ENCODE data around the gene COX10.

GRCh38 chr17:14138649-14139048, 69.3 kb downstream of the COX10 start:
- TF ChIP-seq, protein P1, sequence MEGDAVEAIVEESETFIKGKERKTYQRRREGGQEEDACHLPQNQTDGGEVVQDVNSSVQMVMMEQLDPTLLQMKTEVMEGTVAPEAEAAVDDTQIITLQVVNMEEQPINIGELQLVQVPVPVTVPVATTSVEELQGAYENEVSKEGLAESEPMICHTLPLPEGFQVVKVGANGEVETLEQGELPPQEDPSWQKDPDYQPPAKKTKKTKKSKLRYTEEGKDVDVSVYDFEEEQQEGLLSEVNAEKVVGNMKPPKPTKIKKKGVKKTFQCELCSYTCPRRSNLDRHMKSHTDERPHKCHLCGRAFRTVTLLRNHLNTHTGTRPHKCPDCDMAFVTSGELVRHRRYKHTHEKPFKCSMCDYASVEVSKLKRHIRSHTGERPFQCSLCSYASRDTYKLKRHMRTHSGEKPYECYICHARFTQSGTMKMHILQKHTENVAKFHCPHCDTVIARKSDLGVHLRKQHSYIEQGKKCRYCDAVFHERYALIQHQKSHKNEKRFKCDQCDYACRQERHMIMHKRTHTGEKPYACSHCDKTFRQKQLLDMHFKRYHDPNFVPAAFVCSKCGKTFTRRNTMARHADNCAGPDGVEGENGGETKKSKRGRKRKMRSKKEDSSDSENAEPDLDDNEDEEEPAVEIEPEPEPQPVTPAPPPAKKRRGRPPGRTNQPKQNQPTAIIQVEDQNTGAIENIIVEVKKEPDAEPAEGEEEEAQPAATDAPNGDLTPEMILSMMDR (IDR thresholded peaks at IDR 0.05): no peak
- no peak for TF ChIP-seq POLR2A (IDR thresholded peaks at IDR 0.05)

All from body of pancreas (tissue), 4 donors.